Tongue (tissue), 3 donors: Measurements from ENCODE around the gene ADAMTS5. TPM values are rescaled to one million over a fixed set of nuclear protein-coding genes. Genes with fewer than 3 reads are reported as not detected.

Experiments
- DNase-seq: peaks from one replicate; pipeline ENCODE4 v3.0.0-alpha.2; 2015
- small RNA-seq: library from RNA; depleted of rRNA; stranded (forward); fragments of <200 nt; gene quantifications from one replicate; pipeline ENCODE3, GENCODE V24; 2014; ENCODE audit warnings: low replicate concordance
- total RNA-seq: library from RNA; depleted of rRNA; stranded (reverse); fragments of >200 nt; gene quantifications from one replicate; pipeline ENCODE4 v1.2.3, GENCODE V29; 2014

ADAMTS5 gene
- total RNA-seq, 1 donor from 2014 or later, result 9.8 TPM

GRCh38 chr21:26887251-26887650 lies 79.6 kb downstream of the ADAMTS5 start:
- DNase-seq, result no peak

GRCh38 chr21:26884436-26884835 lies 82.5 kb downstream of the ADAMTS5 start:
- DNase-seq, result no peak

- DNase-seq, result no peak
These were observed 83.1 kb downstream of the ADAMTS5 start for GRCh38 chr21:26883768-26884167.

- peak; percentile 54 for DNase-seq
These were observed 85.2 kb downstream of the ADAMTS5 start for GRCh38 chr21:26881504-26882228.

GRCh38 chr21:26877018-26877417 lies 89.9 kb downstream of the ADAMTS5 start:
- DNase-seq, result no peak

- no peak for DNase-seq
These were observed 92.5 kb downstream of the ADAMTS5 start for GRCh38 chr21:26874347-26874746.

Small RNA genes lying within 50 kb of the gene (small RNA-seq; reads per million reads assigned to genes)
- not detected for gene MIR4759

Other genes starting within 250 kb of the ADAMTS5 start
- 51.5 TPM for gene ADAMTS1, start 121.7 kb downstream of the ADAMTS5 start, total RNA-seq